Hepatocyte (in vitro differentiated cells): ENCODE data around the gene TFAP2B. TPM values are rescaled to one million over a fixed set of nuclear protein-coding genes. Genes with fewer than 3 reads are reported as not detected.

Experiments
- DNase-seq: peaks from one replicate; pipeline ENCODE4 v3.0.0-alpha.2; 2016; ENCODE audit warnings: low spot score
- H2AFZ ChIP-seq: fragments of 200-600 bp; sonication (generic); 2 replicates; pipeline ENCODE4 v1.6.0; 2016; ENCODE audit warnings: antibody characterized with exemption, mild to moderate bottlenecking
- H3K27ac ChIP-seq: fragments of 200-600 bp; sonication (generic); 2 replicates; pipeline ENCODE4 v1.5.1; 2016; ENCODE audit warnings: mild to moderate bottlenecking
- H3K27me3 ChIP-seq: fragments of 200-600 bp; sonication (generic); 2 replicates; pipeline ENCODE4 v1.6.1; 2016
- H3K36me3 ChIP-seq: fragments of 200-600 bp; sonication (generic); replicated peaks from 2 replicates; pipeline ENCODE4 v1.5.1; 2016; ENCODE audit warnings: low read depth; ENCODE audit not compliant: insufficient read depth
- H3K4me1 ChIP-seq: fragments of 200-600 bp; sonication (generic); 2 replicates; pipeline ENCODE4 v1.5.1; 2016; ENCODE audit warnings: mild to moderate bottlenecking, moderate library complexity; ENCODE audit not compliant: insufficient read depth
- H3K4me2 ChIP-seq: fragments of 200-600 bp; sonication (generic); 2 replicates; pipeline ENCODE4 v1.6.0; 2016
- H3K4me3 ChIP-seq: fragments of 200-600 bp; sonication (generic); 2 replicates; pipeline ENCODE4 v1.5.1; 2016; ENCODE audit warnings: mild to moderate bottlenecking
- H3K79me2 ChIP-seq: fragments of 200-600 bp; sonication (generic); 2 replicates; pipeline ENCODE4 v1.6.0; 2017; ENCODE audit warnings: mild to moderate bottlenecking
- H3K9me2 ChIP-seq: fragments of 200-600 bp; sonication (generic); replicated peaks from 2 replicates; pipeline ENCODE4 v1.6.0; 2017; ENCODE audit warnings: mild to moderate bottlenecking; ENCODE audit not compliant: insufficient read depth
- H3K9me3 ChIP-seq: fragments of 200-600 bp; sonication (generic); 2 replicates; pipeline ENCODE4 v1.5.1; 2016; ENCODE audit warnings: low read depth, mild to moderate bottlenecking
- H4K20me1 ChIP-seq: fragments of 200-600 bp; sonication (generic); 2 replicates; pipeline ENCODE4 v1.6.0; 2016; ENCODE audit warnings: mild to moderate bottlenecking; ENCODE audit not compliant: insufficient read depth, poor library complexity, severe bottlenecking
- EZH2 ChIP-seq: fragments of 200-600 bp; sonication (generic); IDR thresholded peaks from 2 replicates; pipeline ENCODE4 v1.6.1; 2016; ENCODE audit warnings: antibody characterized with exemption, mild to moderate bottlenecking, borderline replicate concordance
- EZH2phosphoT487 ChIP-seq: fragments of 200-600 bp; sonication (generic); IDR thresholded peaks from one replicate; pipeline ENCODE4 v1.6.1; 2018; ENCODE audit warnings: antibody characterized with exemption, mild to moderate bottlenecking, low read depth, moderate library complexity; ENCODE audit not compliant: unreplicated experiment, severe bottlenecking
- WGBS: methylation state at CpG from one replicate; pipeline ENCODE4 v1.1.6; 2016; ENCODE audit warnings: low lambda C conversion rate; ENCODE audit errors: missing lambda C conversion rate; 5-methylcytosine and 5-hydroxymethylcytosine counted together
- polyA plus RNA-seq: library from polyadenylated mRNA; unstranded; fragments of >200 nt; fragmentation: Nextera tagmentation; extraction: Ambion mirVana; gene quantifications from 2 replicates; pipeline ENCODE4 v1.2.1, GENCODE V29; 2016
- total RNA-seq: library from RNA; depleted of rRNA; stranded (reverse); fragments of >200 nt; gene quantifications from 2 replicates; pipeline ENCODE4 v1.2.3, GENCODE V29; 2014
- TF ChIP-seq, protein P1 (sequence below): fragments of 200-600 bp; sonication (generic); IDR thresholded peaks from 2 replicates; pipeline ENCODE4 v1.5.1; 2016; ENCODE audit warnings: antibody characterized with exemption, mild to moderate bottlenecking; ENCODE audit not compliant: poor library complexity

Gene TFAP2B
- total and polyA plus RNA-seq, 2 experiments from 2014 or later = 0.73 to 1.3 TPM

- TF ChIP-seq EZH2 = no peak
- peak; percentile 35 for TF ChIP-seq EZH2phosphoT487
- peak overlapping the region; percentile 42 for H3K4me2 ChIP-seq
- no peak for DNase-seq
- no peaks in the 10 kb centered on the region for H3K9me2 ChIP-seq
- H3K79me2 ChIP-seq = no peaks in the 10 kb centered on the region
- H3K27me3 ChIP-seq = peaks cover 100% of the 10 kb centered on the region
- no peaks in the 10 kb centered on the region for H3K36me3 ChIP-seq
- whole genome bisulfite sequencing = 4% methylated on average over 24 of the region's 32 CpGs
- H3K9me3 ChIP-seq = no peaks in the 10 kb centered on the region
- no peak overlapping the region for H2AFZ ChIP-seq
- H4K20me1 ChIP-seq = no peaks in the 10 kb centered on the region
- H3K27ac ChIP-seq = peak overlapping the region; percentile 16
- H3K4me1 ChIP-seq = no peaks in the 10 kb centered on the region
- no peak overlapping the region for H3K4me3 ChIP-seq
Observed at GRCh38 chr6:50842861-50843384, 24.3 kb downstream of the TFAP2B start.

GRCh38 chr6:50843842-50844241, 25.2 kb downstream of the TFAP2B start:
- Histone ChIP-seq H3K4me2 (peak overlapping the region; percentile 30), H3K36me3 (no peaks in the 10 kb centered on the region), H2AFZ (peak overlapping the region; percentile 41), H4K20me1 (no peaks in the 10 kb centered on the region), H3K4me1 (no peaks in the 10 kb centered on the region), H3K4me3 (no peak overlapping the region), H3K9me3 (no peaks in the 10 kb centered on the region), H3K27ac (peak overlapping the region; percentile 49), H3K27me3 (peaks cover 100% of the 10 kb centered on the region), H3K9me2 (no peaks in the 10 kb centered on the region), H3K79me2 (no peaks in the 10 kb centered on the region)
- TF ChIP-seq EZH2 (peak; percentile 6), EZH2phosphoT487 (peak; percentile 81)
- TF ChIP-seq, protein P1, sequence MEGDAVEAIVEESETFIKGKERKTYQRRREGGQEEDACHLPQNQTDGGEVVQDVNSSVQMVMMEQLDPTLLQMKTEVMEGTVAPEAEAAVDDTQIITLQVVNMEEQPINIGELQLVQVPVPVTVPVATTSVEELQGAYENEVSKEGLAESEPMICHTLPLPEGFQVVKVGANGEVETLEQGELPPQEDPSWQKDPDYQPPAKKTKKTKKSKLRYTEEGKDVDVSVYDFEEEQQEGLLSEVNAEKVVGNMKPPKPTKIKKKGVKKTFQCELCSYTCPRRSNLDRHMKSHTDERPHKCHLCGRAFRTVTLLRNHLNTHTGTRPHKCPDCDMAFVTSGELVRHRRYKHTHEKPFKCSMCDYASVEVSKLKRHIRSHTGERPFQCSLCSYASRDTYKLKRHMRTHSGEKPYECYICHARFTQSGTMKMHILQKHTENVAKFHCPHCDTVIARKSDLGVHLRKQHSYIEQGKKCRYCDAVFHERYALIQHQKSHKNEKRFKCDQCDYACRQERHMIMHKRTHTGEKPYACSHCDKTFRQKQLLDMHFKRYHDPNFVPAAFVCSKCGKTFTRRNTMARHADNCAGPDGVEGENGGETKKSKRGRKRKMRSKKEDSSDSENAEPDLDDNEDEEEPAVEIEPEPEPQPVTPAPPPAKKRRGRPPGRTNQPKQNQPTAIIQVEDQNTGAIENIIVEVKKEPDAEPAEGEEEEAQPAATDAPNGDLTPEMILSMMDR = no peak
- no peak for DNase-seq
- WGBS = 1% methylated on average over 20 of the region's 20 CpGs

GRCh38 chr6:50845499-50846143, 26.9 kb downstream of the TFAP2B start:
- peaks cover 11% of the 10 kb centered on the region for H3K4me1 ChIP-seq
- no peaks in the 10 kb centered on the region for H4K20me1 ChIP-seq
- DNase-seq = no peak
- H3K27me3 ChIP-seq = peaks cover 100% of the 10 kb centered on the region
- no peaks in the 10 kb centered on the region for H3K9me3 ChIP-seq
- H3K27ac ChIP-seq = no peak overlapping the region
- no peaks in the 10 kb centered on the region for H3K36me3 ChIP-seq
- H3K79me2 ChIP-seq = no peaks in the 10 kb centered on the region
- no peaks in the 10 kb centered on the region for H3K9me2 ChIP-seq
- 6% methylated on average over 41 of the region's 44 CpGs for WGBS
- H3K4me3 ChIP-seq = no peak overlapping the region
- peak; percentile 73 for TF ChIP-seq EZH2
- TF ChIP-seq, protein P1 = no peak
- no peak overlapping the region for H3K4me2 ChIP-seq
- H2AFZ ChIP-seq = no peak overlapping the region

DNA sequence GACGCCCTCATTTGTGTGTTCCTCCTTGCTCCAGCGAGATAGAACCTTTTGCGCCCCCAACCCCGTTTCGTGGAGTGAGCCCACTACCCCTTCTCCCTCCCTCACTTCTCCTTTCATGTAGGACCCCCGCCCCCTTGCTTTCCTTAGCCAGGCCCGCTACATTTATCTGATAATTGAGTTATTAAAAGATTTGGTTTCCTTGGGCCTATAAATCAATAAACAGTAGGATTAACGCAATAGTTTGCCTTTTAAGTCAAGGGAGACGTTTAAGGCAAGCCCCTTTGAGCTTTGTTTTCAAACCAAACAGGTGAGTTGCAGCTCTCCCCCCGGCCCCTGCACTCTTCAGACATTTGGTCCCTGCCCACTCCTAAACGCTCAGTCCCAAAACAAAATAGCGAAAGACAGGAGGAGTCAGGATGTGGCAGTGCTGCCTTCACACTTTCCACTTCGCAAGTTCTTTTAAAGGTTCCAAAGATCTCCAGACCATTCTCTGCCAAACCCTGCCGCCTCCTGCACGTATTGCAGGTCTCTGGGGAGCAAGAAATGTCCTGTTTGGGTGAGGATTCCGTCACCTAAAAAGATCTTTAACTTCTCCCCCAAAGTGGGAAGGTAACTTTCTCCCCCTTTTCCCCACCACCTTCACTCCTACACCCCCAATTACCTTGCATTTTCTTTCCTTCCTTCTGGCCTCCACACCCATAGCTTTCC, 27.6 kb downstream of the TFAP2B start:
- H3K27ac ChIP-seq = no peak overlapping the region
- H2AFZ ChIP-seq = no peak overlapping the region
- 8% methylated on average over 15 of the region's 16 CpGs for WGBS
- peaks cover 100% of the 10 kb centered on the region for H3K27me3 ChIP-seq
- no peaks in the 10 kb centered on the region for H3K79me2 ChIP-seq
- H3K36me3 ChIP-seq = no peaks in the 10 kb centered on the region
- H4K20me1 ChIP-seq = no peaks in the 10 kb centered on the region
- no peak overlapping the region for H3K4me2 ChIP-seq
- no peak overlapping the region for H3K4me3 ChIP-seq
- DNase-seq = no peak
- no peaks in the 10 kb centered on the region for H3K9me2 ChIP-seq
- H3K4me1 ChIP-seq = peaks cover 11% of the 10 kb centered on the region
- H3K9me3 ChIP-seq = no peaks in the 10 kb centered on the region
- TF ChIP-seq EZH2phosphoT487 (no peak), EZH2 (no peak)
- TF ChIP-seq, protein P1 = no peak
